NCI-H2171 treated with DMSO at 0.1 percent for 48 hours (cell line): ENCODE data around the gene RPRML.

Experiments used
- DNase-seq: peaks from one replicate; lab custom pipeline; 2025; lab: John Stamatoyannopoulos, UW

The RPRML gene

GRCh38 chr17:46944931-46945330 is 34.1 kb downstream of the RPRML start:
- DNase-seq: no peak

DNA sequence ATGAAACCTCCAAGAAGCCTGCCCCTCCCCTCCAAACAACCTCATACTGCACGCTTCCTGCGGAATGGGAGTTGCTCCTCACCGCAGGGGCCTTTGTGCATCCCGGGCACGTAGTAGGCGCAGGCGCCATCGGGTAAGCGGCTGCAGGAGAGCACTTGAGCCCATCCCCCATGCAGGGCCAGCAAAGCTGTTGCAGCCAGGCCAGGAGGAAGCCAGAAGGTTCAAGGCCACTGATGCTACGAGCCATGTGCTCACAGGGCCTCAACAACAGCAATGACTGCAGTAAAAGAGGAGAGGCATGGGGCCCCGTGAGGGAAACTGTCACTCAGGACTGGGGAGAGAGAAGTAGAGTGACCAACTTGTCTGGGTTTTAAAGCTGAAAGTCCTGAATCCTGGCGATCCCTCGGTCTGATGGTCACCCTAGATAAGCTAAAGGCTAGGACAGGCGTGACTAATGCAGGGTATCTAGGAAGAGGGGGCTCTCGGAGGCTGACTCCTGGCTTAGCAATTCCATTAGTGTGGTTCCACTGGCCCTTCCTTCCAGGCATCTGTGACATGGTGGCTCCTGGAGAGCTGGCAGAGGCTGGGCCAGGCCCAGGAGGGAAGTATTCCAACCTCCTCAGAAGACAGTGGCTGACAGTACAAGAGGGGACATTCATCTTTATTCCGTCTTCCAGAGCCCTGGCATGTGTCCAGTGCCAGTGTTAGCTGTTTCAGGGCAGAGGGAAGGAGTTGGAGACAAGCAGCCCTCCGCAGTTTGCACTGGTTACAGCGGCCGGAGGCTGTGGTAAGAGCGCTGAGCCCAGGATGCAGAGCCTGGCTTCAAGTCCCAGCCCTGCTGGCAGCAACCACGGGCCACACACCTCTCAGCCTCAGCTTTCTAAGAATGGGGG is 35.3 kb downstream of the RPRML start:
- DNase-seq: no peak

- DNase-seq: no peak
These were observed 35.9 kb downstream of the RPRML start for GRCh38 chr17:46943218-46943500.

GRCh38 chr17:46942441-46943217 is 36.4 kb downstream of the RPRML start:
- DNase-seq: peak; percentile 65

- peak; percentile 78 for DNase-seq
These were observed 38.2 kb downstream of the RPRML start for GRCh38 chr17:46940692-46941404.

DNA sequence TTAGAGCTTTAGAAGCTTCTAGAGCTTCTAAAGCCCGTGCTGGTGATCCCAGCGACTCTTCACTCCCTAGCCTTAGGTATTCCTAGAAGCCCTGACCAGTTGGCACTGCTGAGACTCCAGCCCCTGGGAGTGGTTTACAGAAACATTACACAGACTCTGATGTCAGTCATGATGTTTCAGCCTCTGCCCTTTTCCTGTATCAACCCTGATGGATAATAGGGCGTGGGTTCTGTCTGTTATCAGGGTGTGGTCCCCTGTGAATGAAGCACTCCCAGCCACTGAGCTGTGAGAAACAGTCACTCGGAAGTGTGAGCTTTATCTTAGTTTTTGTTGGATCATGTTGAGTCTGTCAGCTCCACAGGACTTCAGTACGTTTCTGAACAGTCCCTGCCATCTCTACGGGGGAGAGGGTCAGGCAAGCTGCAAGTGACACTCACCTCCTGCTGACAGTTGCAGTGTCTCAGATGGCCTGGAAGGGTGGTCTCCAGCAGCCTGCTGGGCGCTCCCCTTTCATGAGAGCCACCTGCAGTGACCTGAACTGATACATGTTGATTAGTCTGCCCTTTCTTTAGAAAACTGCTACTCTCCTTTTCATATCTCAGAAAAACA is 43.3 kb downstream of the RPRML start:
- no peak for DNase-seq

DNA sequence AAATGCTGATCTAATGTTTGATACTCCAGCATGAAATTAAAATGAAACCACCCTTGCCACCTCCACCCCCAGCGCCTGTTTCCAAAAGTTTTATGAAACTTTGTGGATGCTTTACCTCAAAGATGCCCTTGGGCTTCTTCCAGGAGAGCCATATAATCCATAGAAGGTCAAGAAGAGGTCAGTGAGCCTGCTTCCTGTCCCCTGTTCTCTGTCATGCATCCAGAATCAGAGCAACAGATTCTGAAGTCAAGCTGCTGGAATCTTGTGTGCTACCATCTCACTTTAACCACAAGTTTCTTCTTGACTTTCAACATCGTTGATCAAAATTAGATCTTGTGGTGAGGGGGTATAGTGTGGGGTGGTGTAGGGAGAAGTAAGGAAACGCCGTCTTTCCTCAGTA is 47.5 kb downstream of the RPRML start:
- no peak for DNase-seq

DNA sequence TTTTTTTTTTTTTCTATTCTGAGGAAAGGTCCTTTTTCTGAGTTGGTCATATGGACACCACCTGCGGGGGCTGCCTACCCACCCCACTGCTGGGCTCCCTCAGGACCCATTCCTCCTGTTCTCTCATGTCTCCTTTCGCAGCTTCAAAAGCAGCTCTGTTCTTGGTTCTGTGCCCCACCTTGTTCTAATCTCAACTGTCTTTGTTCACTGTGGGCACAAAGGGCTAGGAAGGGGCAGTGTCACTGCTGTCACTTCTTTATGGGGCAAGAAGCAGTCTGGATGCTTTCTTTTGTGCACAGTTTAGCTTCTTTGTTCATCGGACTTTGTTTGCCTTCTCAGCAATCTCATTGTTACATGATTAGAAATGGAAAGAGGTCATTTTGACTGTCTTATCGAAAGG is 49.0 kb downstream of the RPRML start:
- DNase-seq: no peak

DNA sequence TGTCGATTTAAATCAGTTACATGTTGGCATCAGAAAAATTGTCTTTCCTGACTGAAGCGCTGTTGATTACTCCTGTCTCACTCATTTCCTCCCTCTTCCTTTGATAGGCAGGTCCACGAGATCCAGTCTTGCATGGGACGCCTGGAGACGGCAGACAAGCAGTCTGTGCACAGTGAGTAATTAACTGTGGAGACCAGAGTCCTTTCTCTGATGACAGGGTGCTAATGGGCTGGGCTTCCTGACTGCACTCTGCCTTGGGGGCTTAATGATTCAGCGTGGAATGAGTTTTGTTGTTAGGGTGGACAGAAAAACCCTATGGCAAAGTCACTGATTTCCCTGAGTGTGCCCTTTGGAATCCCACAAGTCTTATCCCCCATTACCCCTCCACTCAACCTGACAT is 49.6 kb downstream of the RPRML start:
- peak; percentile 20 for DNase-seq

- no peak for DNase-seq
These were observed 50.4 kb downstream of the RPRML start for GRCh38 chr17:46928467-46929261.
